OCI-LY7 (cell line): ENCODE results near the gene CDK15.

Experiments used
- CTCF ChIP-seq: fragments of 200-600 bp; sonication (generic); conservative IDR thresholded peaks from 2 replicates; pipeline ENCODE4 v1.5.1; 2014; ENCODE audit warnings: mild to moderate bottlenecking, antibody characterized with exemption, low read length, moderate library complexity, mixed read lengths
- EZH2phosphoT487 ChIP-seq: fragments of 200-600 bp; sonication (generic); IDR thresholded peaks from 2 replicates; pipeline ENCODE4 v1.6.1; 2018; ENCODE audit warnings: low read depth, borderline replicate concordance, mild to moderate bottlenecking, mixed run types, antibody characterized with exemption, low read length, moderate library complexity, mixed read lengths

- TF ChIP-seq CTCF: no peak
- TF ChIP-seq EZH2phosphoT487: no peak
These were observed 126.2 kb downstream of the CDK15 start for GRCh38 chr2:201932511-201932910.
